Measurements from ENCODE around the gene GID8.

Gene GID8

DNA sequence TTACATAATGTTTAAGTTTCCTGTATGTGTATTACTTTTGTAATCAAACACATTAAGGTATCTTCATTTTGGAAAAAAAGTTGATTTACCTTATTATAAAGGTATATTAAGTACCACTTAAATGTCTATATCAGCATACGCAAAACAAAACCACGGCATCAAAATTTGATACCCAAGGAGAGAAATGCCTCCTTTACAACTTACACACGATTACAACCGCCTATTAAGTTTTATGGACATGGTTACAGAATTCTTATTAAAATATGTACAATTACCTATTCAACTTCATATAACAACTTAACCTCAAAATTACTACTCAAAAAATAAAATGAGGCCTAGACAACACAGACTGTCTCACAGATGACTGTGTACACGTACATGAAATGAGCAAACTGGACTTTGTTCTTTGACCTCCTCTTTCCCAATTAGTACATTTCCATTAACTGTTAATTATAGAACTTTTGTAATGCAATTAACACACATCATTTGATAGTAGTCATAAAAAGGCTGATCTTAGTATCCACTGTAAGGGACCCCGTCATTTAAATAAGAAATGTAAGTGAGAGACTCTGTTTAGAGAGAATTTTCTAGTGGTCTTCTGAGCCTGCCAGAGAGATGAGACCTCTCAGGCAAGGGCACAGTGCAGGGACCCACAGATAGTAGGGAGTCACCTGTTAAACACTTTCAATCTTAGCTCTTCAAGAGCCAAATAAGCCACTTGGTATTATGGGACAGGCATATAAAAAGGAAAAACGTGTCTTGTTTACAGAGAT, 14.1 kb upstream of the GID8 start:
- no peaks in the 10 kb centered on the region for H3K27me3 ChIP-seq (ENCODE audit: insufficient read depth, low read length)

DNA sequence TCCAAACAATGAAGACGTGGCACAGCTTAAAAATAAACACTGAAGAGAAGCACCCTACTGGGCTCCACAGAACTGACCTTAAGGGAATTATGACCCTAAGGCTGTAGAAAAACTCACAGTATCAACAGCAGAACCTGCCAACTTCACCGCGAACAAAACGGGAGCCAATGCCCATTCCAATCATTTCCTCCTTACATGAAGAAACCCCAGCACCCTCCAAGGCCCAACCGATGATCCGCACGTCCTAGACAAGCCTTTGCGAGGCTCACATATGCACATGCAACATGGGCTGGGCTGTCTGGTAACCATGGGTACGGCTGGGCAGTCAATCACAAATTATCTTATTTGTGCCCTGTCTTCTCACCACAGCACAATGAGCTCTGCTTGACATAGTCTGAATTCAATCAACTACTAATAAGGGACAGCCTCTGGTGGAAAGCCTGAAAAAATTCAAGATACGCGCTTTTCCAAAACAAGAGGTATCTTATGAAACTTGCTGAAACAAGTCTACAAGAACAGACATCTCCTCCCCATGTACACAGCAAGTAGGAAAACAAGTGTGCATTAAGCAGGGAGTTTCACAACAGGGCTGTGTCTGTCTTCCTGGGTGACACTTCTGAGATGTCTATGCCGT, 13.4 kb upstream of the GID8 start:
- Histone ChIP-seq H3K27ac (ENCODE audit: low read depth, low read length) (peak overlapping the region; percentile 81), H3K4me3 (ENCODE audit: low read depth, low read length) (peak overlapping the region; percentile 85), H2AFZ (ENCODE audit: low read length, unreplicated experiment) (no peak overlapping the region), H3K36me3 (ENCODE audit: insufficient read depth, low read length) (no peaks in the 10 kb centered on the region), H3K4me1 (ENCODE audit: control insufficient read depth, insufficient read depth, low read length, unreplicated experiment) (peaks cover 30% of the 10 kb centered on the region), H3K79me2 (ENCODE audit: control insufficient read depth, insufficient read depth, low read length, unreplicated experiment) (peaks cover 93% of the 10 kb centered on the region), H3K27me3 (ENCODE audit: insufficient read depth, low read length) (no peaks in the 10 kb centered on the region)

More for the DNA sequence above, 14.1 kb upstream of the GID8 start:
- peaks cover 28% of the 10 kb centered on the region for H3K4me1 ChIP-seq (ENCODE audit: control insufficient read depth, insufficient read depth, low read length, unreplicated experiment)
- H3K27ac ChIP-seq (ENCODE audit: low read depth, low read length), result peak overlapping the region; percentile 81
- peak overlapping the region; percentile 85 for H3K4me3 ChIP-seq (ENCODE audit: low read depth, low read length)
- H3K79me2 ChIP-seq (ENCODE audit: control insufficient read depth, insufficient read depth, low read length, unreplicated experiment), result peaks cover 94% of the 10 kb centered on the region
- H2AFZ ChIP-seq (ENCODE audit: low read length, unreplicated experiment), result no peak overlapping the region
- H3K36me3 ChIP-seq (ENCODE audit: insufficient read depth, low read length), result no peaks in the 10 kb centered on the region

GRCh38 chr20:62925076-62925419, 12.9 kb upstream of the GID8 start:
- Histone ChIP-seq H3K27ac (ENCODE audit: low read depth, low read length) (peak overlapping the region; percentile 81), H2AFZ (ENCODE audit: low read length, unreplicated experiment) (no peak overlapping the region), H3K4me1 (ENCODE audit: control insufficient read depth, insufficient read depth, low read length, unreplicated experiment) (peaks cover 35% of the 10 kb centered on the region)

DNA sequence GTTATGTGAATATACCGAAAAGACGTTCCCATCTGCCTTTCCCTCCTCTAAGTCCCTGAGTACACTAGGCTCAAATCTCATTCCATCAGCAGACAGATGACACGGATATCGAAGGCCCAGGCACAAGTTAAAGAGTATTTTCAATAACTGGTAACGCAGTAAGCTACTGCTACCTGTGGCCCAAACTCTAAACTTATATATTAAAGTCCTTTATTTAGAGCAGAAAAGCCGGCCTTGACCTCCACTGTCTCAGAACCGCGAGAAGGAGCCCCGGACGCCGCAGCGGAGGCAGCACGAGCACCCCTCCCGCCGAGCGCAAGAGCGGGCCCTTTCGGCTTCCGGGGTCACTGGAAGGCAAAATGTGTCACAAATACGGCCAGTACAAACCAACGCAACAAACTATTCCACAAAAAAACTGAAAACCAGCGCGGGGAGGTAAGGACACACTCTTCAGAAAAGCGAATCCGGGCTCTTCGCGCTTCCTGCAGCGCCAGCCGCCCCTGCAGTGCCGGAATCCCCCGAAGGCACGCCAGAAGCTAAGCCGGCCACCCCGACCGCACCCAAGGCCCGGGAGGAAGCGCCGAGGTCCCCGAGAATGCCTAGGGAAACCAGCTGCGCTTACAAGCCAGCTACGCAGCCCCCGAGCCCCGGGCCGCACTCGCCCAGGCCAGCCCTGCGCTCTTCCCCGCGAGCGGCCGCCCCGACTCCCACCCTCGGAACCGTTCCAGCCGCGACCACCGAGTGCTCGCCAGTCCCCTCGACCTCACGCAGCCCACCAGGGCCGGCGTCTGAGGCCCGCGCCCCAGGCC, 12.3 kb upstream of the GID8 start:
- Histone ChIP-seq H3K27me3 (ENCODE audit: insufficient read depth, low read length) (no peaks in the 10 kb centered on the region), H3K4me3 (ENCODE audit: low read depth, low read length) (peak overlapping the region; percentile 85), H2AFZ (ENCODE audit: low read length, unreplicated experiment) (peak overlapping the region; percentile 26), H3K27ac (ENCODE audit: low read depth, low read length) (peak overlapping the region; percentile 81), H3K4me1 (ENCODE audit: control insufficient read depth, insufficient read depth, low read length, unreplicated experiment) (peaks cover 40% of the 10 kb centered on the region), H3K36me3 (ENCODE audit: insufficient read depth, low read length) (no peaks in the 10 kb centered on the region), H3K79me2 (ENCODE audit: control insufficient read depth, insufficient read depth, low read length, unreplicated experiment) (peaks cover 92% of the 10 kb centered on the region)

More at GRCh38 chr20:62925076-62925419, 12.9 kb upstream of the GID8 start:
- no peaks in the 10 kb centered on the region for H3K27me3 ChIP-seq (ENCODE audit: insufficient read depth, low read length)
- H3K4me3 ChIP-seq (ENCODE audit: low read depth, low read length), result peak overlapping the region; percentile 85
- no peaks in the 10 kb centered on the region for H3K36me3 ChIP-seq (ENCODE audit: insufficient read depth, low read length)
- peaks cover 92% of the 10 kb centered on the region for H3K79me2 ChIP-seq (ENCODE audit: control insufficient read depth, insufficient read depth, low read length, unreplicated experiment)

DNA sequence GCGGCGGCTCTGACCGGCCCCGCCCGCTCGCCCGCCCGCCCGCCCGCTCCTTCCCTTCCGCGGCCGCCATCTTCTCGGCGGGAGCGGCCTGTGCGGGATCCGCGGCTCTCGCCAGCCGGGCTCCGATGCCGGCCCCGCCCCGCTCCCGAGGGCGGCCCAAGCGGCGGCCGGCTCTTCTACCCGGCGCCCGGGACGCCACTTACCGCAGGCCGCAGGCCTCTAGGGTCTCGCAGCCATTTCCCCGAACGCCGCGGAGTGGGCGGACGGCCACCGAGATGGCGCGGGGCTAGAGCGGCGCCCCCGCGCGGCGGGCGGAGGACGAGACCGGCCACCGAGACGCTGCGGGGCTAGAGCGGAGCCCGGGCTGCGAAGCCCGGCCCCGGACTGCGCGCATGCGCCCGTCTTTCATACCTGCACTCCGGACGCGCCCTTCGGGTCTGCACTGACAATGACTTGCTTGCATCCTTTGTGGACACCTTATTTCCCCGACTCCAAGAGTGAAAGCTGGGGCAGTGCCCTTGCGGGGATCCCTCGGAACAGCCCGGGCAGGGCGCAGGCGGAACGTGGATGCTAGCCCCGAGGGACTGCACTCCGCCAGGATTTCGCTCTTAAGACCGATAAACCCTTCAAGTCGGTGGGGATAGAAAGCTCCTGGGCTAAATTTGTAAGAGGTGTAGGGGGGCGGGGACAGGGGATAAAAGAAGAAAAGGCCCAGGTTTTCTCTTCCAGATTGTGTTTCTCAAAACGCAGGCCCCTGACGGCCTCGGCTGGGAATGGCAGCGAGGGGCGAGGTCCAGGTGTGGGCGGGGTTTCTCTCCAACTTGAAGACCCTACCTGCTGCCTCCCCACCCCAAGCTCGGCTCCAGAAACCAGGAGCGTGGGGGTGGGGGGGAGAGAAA, 11.5 kb upstream of the GID8 start, which contains the start of gene DIDO1:
DIDO1 (minus strand) TSS at position 277 of the 899 bp plus-strand sequence.
- Histone ChIP-seq H3K36me3 (ENCODE audit: insufficient read depth, low read length) (no peaks in the 10 kb centered on the region), H3K27me3 (ENCODE audit: insufficient read depth, low read length) (no peaks in the 10 kb centered on the region), H2AFZ (ENCODE audit: low read length, unreplicated experiment) (peak within 1 kb of the TSS; percentile 26), H3K4me3 (ENCODE audit: low read depth, low read length) (peak within 1 kb of the TSS; percentile 85), H3K79me2 (ENCODE audit: control insufficient read depth, insufficient read depth, low read length, unreplicated experiment) (peaks cover 92% of the 10 kb centered on the region), H3K27ac (ENCODE audit: low read depth, low read length) (peak within 1 kb of the TSS; percentile 81), H3K4me1 (ENCODE audit: control insufficient read depth, insufficient read depth, low read length, unreplicated experiment) (peaks cover 46% of the 10 kb centered on the region)

GRCh38 chr20:62927128-62927705, 10.7 kb upstream of the GID8 start:
- Histone ChIP-seq H3K79me2 (ENCODE audit: control insufficient read depth, insufficient read depth, low read length, unreplicated experiment) (peaks cover 94% of the 10 kb centered on the region), H3K27me3 (ENCODE audit: insufficient read depth, low read length) (no peaks in the 10 kb centered on the region), H2AFZ (ENCODE audit: low read length, unreplicated experiment) (no peak overlapping the region), H3K27ac (ENCODE audit: low read depth, low read length) (no peak overlapping the region), H3K36me3 (ENCODE audit: insufficient read depth, low read length) (no peaks in the 10 kb centered on the region), H3K4me1 (ENCODE audit: control insufficient read depth, insufficient read depth, low read length, unreplicated experiment) (peaks cover 46% of the 10 kb centered on the region), H3K4me3 (ENCODE audit: low read depth, low read length) (peak overlapping the region; percentile 85)

DNA sequence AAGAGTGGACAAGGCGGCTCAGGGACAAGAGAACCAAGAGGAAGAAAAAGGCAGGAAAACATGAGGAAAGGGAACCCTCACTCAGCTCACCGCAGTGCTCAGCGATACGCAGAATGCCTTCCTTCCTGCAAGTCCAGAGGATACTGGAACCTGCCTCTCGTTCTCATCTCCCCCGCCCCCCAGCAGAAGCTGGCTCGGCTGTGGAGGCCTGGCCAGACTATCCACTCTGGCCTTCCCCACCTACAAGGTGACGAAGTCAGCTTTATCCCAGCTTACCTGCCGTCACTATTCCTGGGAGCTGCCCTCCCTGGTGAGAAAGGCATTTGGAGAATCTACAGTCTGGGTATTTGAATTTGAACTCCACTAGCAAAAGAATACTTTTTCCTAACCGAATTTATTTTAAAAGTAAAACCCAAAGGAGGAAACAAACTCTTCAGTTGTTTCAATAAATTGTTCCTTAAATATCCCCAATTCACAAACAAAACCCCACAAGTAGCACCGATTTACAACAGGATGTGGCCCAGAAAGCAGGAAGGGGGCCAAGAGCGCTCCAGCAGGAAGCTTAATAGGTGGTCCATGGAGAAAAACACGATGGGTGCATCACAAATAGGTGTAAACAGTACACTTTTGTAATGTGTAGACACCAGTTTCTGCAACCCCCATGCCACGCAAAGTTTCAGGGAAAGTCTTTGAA, 9.6 kb upstream of the GID8 start:
- peaks cover 40% of the 10 kb centered on the region for H3K4me1 ChIP-seq (ENCODE audit: control insufficient read depth, insufficient read depth, low read length, unreplicated experiment)
- H3K4me3 ChIP-seq (ENCODE audit: low read depth, low read length), result peak overlapping the region; percentile 73

DNA sequence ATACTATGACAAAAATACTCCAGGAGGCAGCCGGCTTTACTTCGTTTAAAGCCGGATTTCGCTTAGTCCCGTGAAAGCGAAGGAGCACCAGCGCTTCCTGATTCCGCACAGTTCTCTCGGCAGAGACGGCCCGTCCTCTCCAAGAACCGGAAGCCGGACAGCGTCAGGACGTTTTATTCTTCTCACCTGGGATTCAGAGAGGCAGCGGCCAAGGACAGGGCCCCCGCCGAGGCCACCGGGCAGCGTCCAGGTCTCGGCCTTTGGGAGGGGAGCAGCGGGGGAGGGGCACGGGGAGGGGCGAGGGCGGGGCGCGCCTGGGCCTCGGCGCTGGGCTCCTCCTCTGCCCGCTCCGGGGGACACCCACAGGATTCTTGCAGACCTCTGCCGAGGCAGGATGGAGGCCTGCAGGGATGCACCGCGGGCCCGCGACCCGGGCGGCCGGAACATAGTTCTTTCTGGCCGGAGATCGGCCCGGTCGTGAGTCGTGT, 8.9 kb upstream of the GID8 start:
- H3K79me2 ChIP-seq (ENCODE audit: control insufficient read depth, insufficient read depth, low read length, unreplicated experiment), result peaks cover 94% of the 10 kb centered on the region
- H3K4me3 ChIP-seq (ENCODE audit: low read depth, low read length), result peak overlapping the region; percentile 73

More for the DNA sequence above, 9.6 kb upstream of the GID8 start:
- Histone ChIP-seq H3K27me3 (ENCODE audit: insufficient read depth, low read length) (no peaks in the 10 kb centered on the region), H2AFZ (ENCODE audit: low read length, unreplicated experiment) (no peak overlapping the region), H3K27ac (ENCODE audit: low read depth, low read length) (peak overlapping the region; percentile 44; the same call in 1 of the 2 replicates), H3K79me2 (ENCODE audit: control insufficient read depth, insufficient read depth, low read length, unreplicated experiment) (peaks cover 94% of the 10 kb centered on the region), H3K36me3 (ENCODE audit: insufficient read depth, low read length) (no peaks in the 10 kb centered on the region)

DNA sequence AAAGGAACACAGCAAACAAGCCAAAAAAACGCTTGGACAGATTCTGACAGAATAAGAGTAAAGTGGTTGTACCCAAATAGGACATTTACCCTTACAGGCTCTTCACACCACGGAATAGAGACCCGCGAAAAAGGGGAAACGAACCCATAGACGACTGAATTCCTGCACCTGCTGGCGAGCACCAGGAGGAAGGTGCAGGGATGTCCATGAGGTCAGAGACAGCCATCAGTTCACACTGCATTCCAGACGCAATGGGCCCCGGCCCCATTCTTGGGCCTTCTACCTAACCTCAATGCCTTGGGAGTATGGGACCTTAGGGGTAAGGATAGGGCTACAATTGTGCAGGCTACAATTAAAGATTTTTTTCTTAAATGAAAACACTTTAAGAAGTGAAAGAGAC, 6.5 kb upstream of the GID8 start:
- H2AFZ ChIP-seq (ENCODE audit: low read length, unreplicated experiment), result no peak overlapping the region
- H3K4me3 ChIP-seq (ENCODE audit: low read depth, low read length), result no peak overlapping the region
- H3K79me2 ChIP-seq (ENCODE audit: control insufficient read depth, insufficient read depth, low read length, unreplicated experiment), result peaks cover 99% of the 10 kb centered on the region
- no peaks in the 10 kb centered on the region for H3K27me3 ChIP-seq (ENCODE audit: insufficient read depth, low read length)
- H3K27ac ChIP-seq (ENCODE audit: low read depth, low read length), result no peak overlapping the region
- H3K4me1 ChIP-seq (ENCODE audit: control insufficient read depth, insufficient read depth, low read length, unreplicated experiment), result peaks cover 41% of the 10 kb centered on the region
- H3K36me3 ChIP-seq (ENCODE audit: insufficient read depth, low read length), result peaks cover 8% of the 10 kb centered on the region

More for the DNA sequence above, 8.9 kb upstream of the GID8 start:
- Histone ChIP-seq H3K36me3 (ENCODE audit: insufficient read depth, low read length) (no peaks in the 10 kb centered on the region), H2AFZ (ENCODE audit: low read length, unreplicated experiment) (peak overlapping the region; percentile 42), H3K27ac (ENCODE audit: low read depth, low read length) (peak overlapping the region; percentile 44; the same call in 1 of the 2 replicates), H3K27me3 (ENCODE audit: insufficient read depth, low read length) (no peaks in the 10 kb centered on the region), H3K4me1 (ENCODE audit: control insufficient read depth, insufficient read depth, low read length, unreplicated experiment) (peaks cover 34% of the 10 kb centered on the region)

Data from ACC112 (cell line).